Measurements from ENCODE around the gene NGEF. TPM values are rescaled to one million over a fixed set of nuclear protein-coding genes. Genes with fewer than 3 reads are reported as not detected.

NGEF gene
- total and polyA plus RNA-seq, 2 donors (not counting 1 experiment from before 2014, with no cell fraction given), result under 0.01 to 0.24 TPM

DNA sequence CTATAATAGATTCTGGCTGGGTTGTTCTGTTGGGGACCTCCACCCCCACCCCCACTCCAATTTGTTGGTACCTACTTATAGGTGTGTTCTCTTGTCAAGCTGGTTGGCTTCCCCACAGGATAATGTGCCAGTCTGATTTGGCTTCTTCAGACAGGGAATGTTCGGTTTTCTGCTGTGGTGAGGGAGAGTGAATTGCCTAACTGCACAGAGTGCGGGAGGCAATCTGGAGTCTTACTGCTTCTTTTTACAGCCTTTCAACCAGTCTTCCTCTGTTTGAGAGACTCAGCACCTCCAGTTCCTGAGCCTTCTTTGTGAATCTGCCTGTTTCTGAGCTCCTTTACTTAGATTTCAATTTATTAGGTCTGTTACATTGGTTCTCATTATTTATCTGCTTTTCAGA is 170.4 kb downstream of the NGEF start:
- Histone ChIP-seq H3K9me3 (ENCODE audit: control insufficient read depth, insufficient read depth, low read depth, low read length) (no peaks in the 10 kb centered on the region), H3K4me2 (ENCODE audit: extremely low read depth, insufficient read depth, low read length) (no peak overlapping the region), H3K4me1 (ENCODE audit: control insufficient read depth, extremely low read depth, insufficient read depth, low read length) (peaks cover 4% of the 10 kb centered on the region), H4K20me1 (ENCODE audit: control insufficient read depth, extremely low read depth, insufficient read depth, low read length) (no peaks in the 10 kb centered on the region), H3K27ac (ENCODE audit: insufficient read depth, low read length) (no peak overlapping the region), H3K27me3 (ENCODE audit: control insufficient read depth, insufficient read depth, low read length) (no peaks in the 10 kb centered on the region), H3K36me3 (ENCODE audit: control insufficient read depth, insufficient read depth, low read length) (peaks cover 7% of the 10 kb centered on the region), H3K4me3 (replicated peaks in 1 of 4; ENCODE audit: control extremely low read depth in 1 of 4, insufficient read depth in 1 of 4, low read depth in 3 of 4, low read length in 4 of 4) (no peak overlapping the region), H3K9ac (ENCODE audit: insufficient read depth, low read length) (no peak overlapping the region), H3K79me2 (ENCODE audit: control insufficient read depth, insufficient read depth, low read length) (no peaks in the 10 kb centered on the region), H2AFZ (ENCODE audit: low read length) (no peak overlapping the region)
- TF ChIP-seq CTCF (conservative IDR thresholded peaks at IDR 0.05 in 1 of 2, IDR thresholded peaks at IDR 0.05 in 1 of 2; ENCODE audit: low read depth in 1 of 2, low read length in 2 of 2), result no peak
- no peak for TF ChIP-seq EZH2 (IDR thresholded peaks at IDR 0.05; ENCODE audit: low read length, missing control alignments)
- no peak for DNase-seq (ENCODE audit: low read depth in 2 of 2)

DNA sequence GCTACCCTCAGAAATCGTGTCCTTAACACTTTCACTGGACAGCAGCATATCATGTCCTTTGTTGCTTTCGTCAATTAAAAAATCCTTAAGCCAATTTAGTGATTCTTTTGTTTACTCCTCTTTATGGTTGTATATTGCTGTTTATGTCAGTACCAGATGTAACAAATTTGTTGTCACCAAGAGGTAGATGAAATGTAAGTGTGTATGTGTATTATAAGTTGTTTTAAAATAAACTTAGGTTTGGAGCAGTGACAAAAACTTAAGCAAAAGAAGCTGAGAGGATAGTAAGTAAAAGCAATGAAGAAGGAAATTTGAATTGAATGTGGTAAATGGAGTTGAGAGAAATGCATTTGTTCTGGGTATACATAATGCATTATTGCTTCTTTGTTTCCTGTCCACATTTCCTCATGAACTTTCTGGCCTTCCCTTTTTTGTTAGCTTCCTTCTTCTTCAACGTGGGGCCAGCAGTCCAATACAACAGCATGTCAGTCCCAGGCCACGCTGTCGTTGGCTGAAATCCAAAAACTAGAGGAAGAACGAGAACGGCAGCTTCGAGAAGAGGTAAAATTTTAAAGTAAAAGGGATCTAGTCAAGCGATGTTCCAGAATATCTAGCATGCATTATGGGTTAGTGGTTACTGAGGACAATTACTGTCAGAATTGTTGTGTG is 173.5 kb downstream of the NGEF start:
- no peak overlapping the region for H3K27ac ChIP-seq (ENCODE audit: insufficient read depth, low read length)
- no peak overlapping the region for H3K9ac ChIP-seq (ENCODE audit: insufficient read depth, low read length)
- no peaks in the 10 kb centered on the region for H3K79me2 ChIP-seq (ENCODE audit: control insufficient read depth, insufficient read depth, low read length)
- peak in 1 of 2 donors; percentile 45 for DNase-seq (ENCODE audit: low read depth in 2 of 2)
- H3K27me3 ChIP-seq (ENCODE audit: control insufficient read depth, insufficient read depth, low read length), result no peaks in the 10 kb centered on the region
- no peak overlapping the region for H3K4me2 ChIP-seq (ENCODE audit: extremely low read depth, insufficient read depth, low read length)
- TF ChIP-seq EZH2 (IDR thresholded peaks at IDR 0.05; ENCODE audit: low read length, missing control alignments) (no peak), CTCF (conservative IDR thresholded peaks at IDR 0.05 in 1 of 2, IDR thresholded peaks at IDR 0.05 in 1 of 2; ENCODE audit: low read depth in 1 of 2, low read length in 2 of 2) (no peak)
- H3K4me1 ChIP-seq (ENCODE audit: control insufficient read depth, extremely low read depth, insufficient read depth, low read length), result peaks cover 4% of the 10 kb centered on the region
- no peak overlapping the region for H3K4me3 ChIP-seq (replicated peaks in 1 of 4; ENCODE audit: control extremely low read depth in 1 of 4, insufficient read depth in 1 of 4, low read depth in 3 of 4, low read length in 4 of 4)
- H2AFZ ChIP-seq (ENCODE audit: low read length), result no peak overlapping the region
- no peaks in the 10 kb centered on the region for H4K20me1 ChIP-seq (ENCODE audit: control insufficient read depth, extremely low read depth, insufficient read depth, low read length)
- H3K9me3 ChIP-seq (ENCODE audit: control insufficient read depth, insufficient read depth, low read depth, low read length), result no peaks in the 10 kb centered on the region
- peaks cover 6% of the 10 kb centered on the region for H3K36me3 ChIP-seq (ENCODE audit: control insufficient read depth, insufficient read depth, low read length)

- Histone ChIP-seq H3K4me1 (ENCODE audit: control insufficient read depth, extremely low read depth, insufficient read depth, low read length) (peaks cover 4% of the 10 kb centered on the region), H2AFZ (ENCODE audit: low read length) (no peak overlapping the region), H3K79me2 (ENCODE audit: control insufficient read depth, insufficient read depth, low read length) (no peaks in the 10 kb centered on the region), H3K9me3 (ENCODE audit: control insufficient read depth, insufficient read depth, low read depth, low read length) (no peaks in the 10 kb centered on the region), H3K27ac (ENCODE audit: insufficient read depth, low read length) (no peak overlapping the region), H3K4me2 (ENCODE audit: extremely low read depth, insufficient read depth, low read length) (no peak overlapping the region), H3K36me3 (ENCODE audit: control insufficient read depth, insufficient read depth, low read length) (peaks cover 4% of the 10 kb centered on the region), H4K20me1 (ENCODE audit: control insufficient read depth, extremely low read depth, insufficient read depth, low read length) (no peaks in the 10 kb centered on the region), H3K9ac (ENCODE audit: insufficient read depth, low read length) (no peak overlapping the region), H3K27me3 (ENCODE audit: control insufficient read depth, insufficient read depth, low read length) (no peaks in the 10 kb centered on the region), H3K4me3 (replicated peaks in 1 of 4; ENCODE audit: control extremely low read depth in 1 of 4, insufficient read depth in 1 of 4, low read depth in 3 of 4, low read length in 4 of 4) (no peak overlapping the region)
- TF ChIP-seq CTCF (conservative IDR thresholded peaks at IDR 0.05 in 1 of 2, IDR thresholded peaks at IDR 0.05 in 1 of 2; ENCODE audit: low read depth in 1 of 2, low read length in 2 of 2), result no peak
- TF ChIP-seq EZH2 (IDR thresholded peaks at IDR 0.05; ENCODE audit: low read length, missing control alignments), result no peak
- DNase-seq (ENCODE audit: low read depth in 2 of 2), result peak in 1 of 2 donors; percentile 47
Observed at GRCh38 chr2:232838406-232838874, 174.6 kb downstream of the NGEF start.

Data from fibroblast of lung (primary cell).